Measurements from ENCODE around the gene DNAH5.

DNA sequence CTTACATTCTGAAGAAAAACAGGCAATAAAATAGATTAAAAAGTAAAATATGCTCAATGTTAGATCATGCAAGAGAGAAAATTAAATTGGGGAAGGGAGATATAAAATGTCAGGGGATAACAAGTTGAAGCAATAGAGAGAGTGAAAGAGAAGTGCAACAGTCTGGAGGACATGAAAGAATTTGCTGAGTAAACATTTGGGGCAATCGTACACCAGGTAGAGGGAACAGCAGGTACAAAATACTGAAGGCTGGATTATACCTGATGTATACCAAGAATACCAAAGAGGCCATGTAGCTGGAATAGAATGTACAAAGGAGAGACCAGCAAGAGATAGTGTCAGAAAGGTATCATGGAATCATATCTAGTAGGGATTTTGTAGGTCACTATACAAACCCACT, 300.8 kb downstream of the DNAH5 start:
- TF ChIP-seq POLR2A (IDR thresholded peaks at IDR 0.05; ENCODE audit: extremely low read depth, insufficient read length) (no peak), MYC (IDR thresholded peaks at IDR 0.05; ENCODE audit: low read depth, low read length) (no peak)
- TF ChIP-seq, protein P1, sequence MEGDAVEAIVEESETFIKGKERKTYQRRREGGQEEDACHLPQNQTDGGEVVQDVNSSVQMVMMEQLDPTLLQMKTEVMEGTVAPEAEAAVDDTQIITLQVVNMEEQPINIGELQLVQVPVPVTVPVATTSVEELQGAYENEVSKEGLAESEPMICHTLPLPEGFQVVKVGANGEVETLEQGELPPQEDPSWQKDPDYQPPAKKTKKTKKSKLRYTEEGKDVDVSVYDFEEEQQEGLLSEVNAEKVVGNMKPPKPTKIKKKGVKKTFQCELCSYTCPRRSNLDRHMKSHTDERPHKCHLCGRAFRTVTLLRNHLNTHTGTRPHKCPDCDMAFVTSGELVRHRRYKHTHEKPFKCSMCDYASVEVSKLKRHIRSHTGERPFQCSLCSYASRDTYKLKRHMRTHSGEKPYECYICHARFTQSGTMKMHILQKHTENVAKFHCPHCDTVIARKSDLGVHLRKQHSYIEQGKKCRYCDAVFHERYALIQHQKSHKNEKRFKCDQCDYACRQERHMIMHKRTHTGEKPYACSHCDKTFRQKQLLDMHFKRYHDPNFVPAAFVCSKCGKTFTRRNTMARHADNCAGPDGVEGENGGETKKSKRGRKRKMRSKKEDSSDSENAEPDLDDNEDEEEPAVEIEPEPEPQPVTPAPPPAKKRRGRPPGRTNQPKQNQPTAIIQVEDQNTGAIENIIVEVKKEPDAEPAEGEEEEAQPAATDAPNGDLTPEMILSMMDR (IDR thresholded peaks at IDR 0.05; ENCODE audit: low read depth, low read length): no peak
- TF ChIP-seq, protein P2, sequence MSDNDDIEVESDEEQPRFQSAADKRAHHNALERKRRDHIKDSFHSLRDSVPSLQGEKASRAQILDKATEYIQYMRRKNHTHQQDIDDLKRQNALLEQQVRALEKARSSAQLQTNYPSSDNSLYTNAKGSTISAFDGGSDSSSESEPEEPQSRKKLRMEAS (IDR thresholded peaks at IDR 0.05; ENCODE audit: low read depth, low read length): no peak

Data from NB4 (cell line).